Liver (tissue), 9 donors: ENCODE measurements around the gene ASMTL. TPM values are rescaled to one million over a fixed set of nuclear protein-coding genes. Genes with fewer than 3 reads are reported as not detected.

Experiments
- DNase-seq: peaks from one replicate; pipeline ENCODE4 v3.0.0-alpha.2; 2017; ENCODE audit warnings: low spot score
- H3K27ac ChIP-seq, 2 donors: one replicate each; pipeline ENCODE4 v1.7.0; 2013; ENCODE audit warnings: inconsistent platforms in 2 of 2, low read length in 2 of 2, control low read depth in 1 of 2, low read depth in 1 of 2, mild to moderate bottlenecking in 1 of 2
- H3K27me3 ChIP-seq, 4 donors: one replicate each; pipeline versions ENCODE4 v1.6.1 to v1.7.0; 2013; ENCODE audit warnings: low read length in 3 of 4, inconsistent platforms in 1 of 4, mild to moderate bottlenecking in 1 of 4, moderate library complexity in 1 of 4; ENCODE audit not compliant: control insufficient read depth in 4 of 4, insufficient read depth in 4 of 4
- H3K36me3 ChIP-seq, 4 donors: one replicate each; pipeline versions ENCODE4 v1.6.1 to v1.7.0; 2013; ENCODE audit warnings: low read length in 3 of 4, mild to moderate bottlenecking in 3 of 4, low read depth in 1 of 4, moderate library complexity in 1 of 4; ENCODE audit not compliant: control insufficient read depth in 4 of 4, insufficient read depth in 3 of 4
- H3K4me1 ChIP-seq, 4 donors: one replicate each; pipeline versions ENCODE4 v1.6.1 to v1.7.0; 2013; ENCODE audit warnings: low read length in 3 of 4, mild to moderate bottlenecking in 3 of 4, moderate library complexity in 1 of 4; ENCODE audit not compliant: control insufficient read depth in 4 of 4, insufficient read depth in 4 of 4
- H3K4me3 ChIP-seq, 3 donors: one replicate each; pipeline versions ENCODE4 v1.6.1 to v1.7.0; 2013; ENCODE audit warnings: low read length in 3 of 3, control low read depth in 1 of 3, low read depth in 1 of 3, mild to moderate bottlenecking in 1 of 3
- H3K9ac ChIP-seq, 2 donors: one replicate each; pipeline ENCODE4 v1.7.0; 2013; ENCODE audit warnings: low read length in 2 of 2, mild to moderate bottlenecking in 2 of 2, moderate library complexity in 2 of 2, control low read depth in 1 of 2, low read depth in 1 of 2
- H3K9me3 ChIP-seq, 4 donors: one replicate each; pipeline versions ENCODE4 v1.6.1 to v1.7.0; 2013; ENCODE audit warnings: low read length in 3 of 4; ENCODE audit not compliant: control insufficient read depth in 4 of 4
- ATF3 ChIP-seq: IDR thresholded peaks from 2 replicates; pipeline ENCODE4 v1.6.1; 2016; ENCODE audit warnings: antibody characterized with exemption
- FOXA2 ChIP-seq: IDR thresholded peaks from 2 replicates; pipeline ENCODE4 v1.6.1; 2016; ENCODE audit warnings: antibody characterized with exemption
- GABPA ChIP-seq, 2 donors: IDR thresholded peaks in 1 of 2; conservative IDR thresholded peaks in 1 of 2; 2 replicates each; pipeline ENCODE4 v1.6.1; 2016; ENCODE audit warnings: antibody characterized with exemption in 2 of 2, mild to moderate bottlenecking in 1 of 2, moderate library complexity in 1 of 2
- HNF4A ChIP-seq, 2 donors: conservative IDR thresholded peaks; 2 replicates each; pipeline ENCODE4 v1.6.1; 2016; ENCODE audit warnings: antibody characterized with exemption in 2 of 2, mild to moderate bottlenecking in 2 of 2
- HNF4G ChIP-seq: IDR thresholded peaks from 2 replicates; pipeline ENCODE4 v1.6.1; 2016; ENCODE audit warnings: antibody characterized with exemption
- JUND ChIP-seq, 2 donors: IDR thresholded peaks; 2 replicates each; pipeline ENCODE4 v1.6.1; 2016; ENCODE audit warnings: antibody characterized with exemption in 2 of 2
- MAX ChIP-seq: IDR thresholded peaks from 2 replicates; pipeline ENCODE4 v1.6.1; 2016; ENCODE audit warnings: antibody characterized with exemption
- NR2F2 ChIP-seq: IDR thresholded peaks from 2 replicates; pipeline ENCODE4 v1.6.1; 2016; ENCODE audit warnings: antibody characterized with exemption
- RAD21 ChIP-seq, 2 donors: IDR thresholded peaks; 2 replicates each; pipeline ENCODE4 v1.6.1; 2016; ENCODE audit warnings: antibody characterized with exemption in 2 of 2, mild to moderate bottlenecking in 2 of 2
- REST ChIP-seq: IDR thresholded peaks from 2 replicates; pipeline ENCODE4 v1.6.1; 2016; ENCODE audit warnings: antibody characterized with exemption, mild to moderate bottlenecking
- RXRA ChIP-seq, 2 donors: IDR thresholded peaks; 2 replicates each; pipeline ENCODE4 v1.6.1; 2017 to 2018; ENCODE audit warnings: antibody characterized with exemption in 2 of 2, mild to moderate bottlenecking in 1 of 2
- SP1 ChIP-seq: IDR thresholded peaks from 2 replicates; pipeline ENCODE4 v1.6.1; 2018; ENCODE audit warnings: antibody characterized with exemption, mild to moderate bottlenecking
- YY1 ChIP-seq: IDR thresholded peaks from 2 replicates; pipeline ENCODE4 v1.6.1; 2016; ENCODE audit warnings: antibody characterized with exemption, mild to moderate bottlenecking
- ZBTB33 ChIP-seq: IDR thresholded peaks from 2 replicates; pipeline ENCODE4 v1.6.1; 2016; ENCODE audit warnings: antibody characterized with exemption
- WGBS: extraction: QIAGEN DNeasy Blood & Tissue Kit; methylation state at CpG from one replicate; pipeline ENCODE4 v1.1.7; 2013; 5-methylcytosine and 5-hydroxymethylcytosine counted together
- polyA plus RNA-seq, 2 donors: library from polyadenylated mRNA; stranded (reverse) in 1 of 2; unstranded in 1 of 2; fragments of 200-250 nt in 1 of 2; fragments of >200 nt in 1 of 2; fragmentation: Nextera tagmentation in 1 of 2; extraction: Ambion mirVana in 1 of 2; gene quantifications; one replicate each; pipeline versions ENCODE4 v1.2.1 to v1.2.3, GENCODE V29; 2013 to 2015
- total RNA-seq, 2 donors: library from RNA; depleted of rRNA; stranded (reverse); fragments of >200 nt; gene quantifications; one replicate each; pipeline ENCODE4 v1.2.3, GENCODE V29; 2014
- donor health status: healthy.
- donor health status: healthy.
- donor health status: healthy.
- donor health status: healthy.
- donor health status: healthy.

The ASMTL gene
- total and polyA plus RNA-seq, 4 donors = 10.3 to 18.9 (median 11.6) TPM

- no peak for TF ChIP-seq ZBTB33
These were observed 11.6 kb upstream of the ASMTL start (continued) for GRCh38 chrX:1464041-1464970.

GRCh38 chrX:1463581-1463980, 10.9 kb upstream of the ASMTL start:
- H3K9me3 ChIP-seq = no peaks in the 10 kb centered on the region
- no peak for TF ChIP-seq ZBTB33
- TF ChIP-seq HNF4A (conservative IDR thresholded peaks at IDR 0.05) = no peak
- TF ChIP-seq RAD21 (IDR thresholded peaks at IDR 0.05) = no peak
- no peak for TF ChIP-seq JUND (IDR thresholded peaks at IDR 0.05)
- no peak for TF ChIP-seq YY1
- TF ChIP-seq SP1 = no peak
- no peak for TF ChIP-seq NR2F2
- no peak for TF ChIP-seq MAX
- TF ChIP-seq HNF4G = no peak
- TF ChIP-seq FOXA2 = no peak
- TF ChIP-seq ATF3 = no peak
- H3K4me3 ChIP-seq = no peak overlapping the region
- DNase-seq = no peak
- WGBS = 67% methylated on average over 5 of the region's 5 CpGs
- no peaks in the 10 kb centered on the region for H3K36me3 ChIP-seq
- no peak overlapping the region for H3K9ac ChIP-seq
- H3K4me1 ChIP-seq = no peaks in the 10 kb centered on the region
- H3K27ac ChIP-seq = peak overlapping the region in 1 of 2 donors; percentile 36
- H3K27me3 ChIP-seq = peaks cover 0 to 3% (median 0%) of the 10 kb centered on the region in 4 donors

GRCh38 chrX:1462596-1463251, 10.0 kb upstream of the ASMTL start:
- peaks cover 0 to 3% (median 0%) of the 10 kb centered on the region in 4 donors for H3K27me3 ChIP-seq
- peak overlapping the region; percentile 36 to 63 for H3K27ac ChIP-seq
- no peak overlapping the region for H3K4me3 ChIP-seq
- H3K36me3 ChIP-seq = no peaks in the 10 kb centered on the region
- no peak overlapping the region for H3K9ac ChIP-seq
- DNase-seq = peak; percentile 27
- peak in 1 of 2 donors; percentile 10 for TF ChIP-seq RAD21 (IDR thresholded peaks at IDR 0.05)
- TF ChIP-seq HNF4G = no peak
- TF ChIP-seq GABPA (IDR thresholded peaks at IDR 0.05 in 1 of 2, conservative IDR thresholded peaks at IDR 0.05 in 1 of 2) = no peak
- no peak for TF ChIP-seq REST
- TF ChIP-seq MAX = peak; percentile 14
- peak in 1 of 2 donors; percentile 8 for TF ChIP-seq RXRA (IDR thresholded peaks at IDR 0.05)
- WGBS = 64% methylated on average over 19 of the region's 19 CpGs
- no peaks in the 10 kb centered on the region for H3K4me1 ChIP-seq
- no peaks in the 10 kb centered on the region for H3K9me3 ChIP-seq
